LNCAP (cell line): Measurements from ENCODE around the gene FKBP1B.

Experiments
- CTCF ChIP-seq: fragments of 450-650 bp; IDR thresholded peaks from 2 replicates; pipeline ENCODE4 v1.5.1; 2017; ENCODE audit warnings: mild to moderate bottlenecking

FKBP1B gene

GRCh38 chr2:24065341-24065740 is 15.8 kb downstream of the FKBP1B start:
- no peak for TF ChIP-seq CTCF

DNA sequence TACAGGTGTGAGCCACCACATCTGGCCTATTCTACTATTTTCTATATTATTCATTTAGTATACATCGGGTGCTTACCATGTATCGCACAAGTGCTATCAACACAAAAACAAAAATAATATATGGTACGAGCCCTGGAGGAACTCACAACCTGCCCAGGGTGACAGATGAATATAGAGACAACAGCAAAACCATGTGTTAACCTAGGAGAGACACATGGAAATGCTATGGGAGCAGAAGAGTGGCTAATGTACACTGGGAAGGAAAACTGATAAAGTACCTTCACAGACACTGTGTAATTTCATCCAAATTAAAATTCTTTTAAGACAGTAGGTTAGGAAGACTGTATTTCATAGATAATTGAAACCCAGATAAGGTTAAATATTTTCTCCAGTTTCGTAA is 22.7 kb downstream of the FKBP1B start:
- TF ChIP-seq CTCF = no peak

GRCh38 chr2:24073816-24074215 is 24.3 kb downstream of the FKBP1B start:
- TF ChIP-seq CTCF = no peak

DNA sequence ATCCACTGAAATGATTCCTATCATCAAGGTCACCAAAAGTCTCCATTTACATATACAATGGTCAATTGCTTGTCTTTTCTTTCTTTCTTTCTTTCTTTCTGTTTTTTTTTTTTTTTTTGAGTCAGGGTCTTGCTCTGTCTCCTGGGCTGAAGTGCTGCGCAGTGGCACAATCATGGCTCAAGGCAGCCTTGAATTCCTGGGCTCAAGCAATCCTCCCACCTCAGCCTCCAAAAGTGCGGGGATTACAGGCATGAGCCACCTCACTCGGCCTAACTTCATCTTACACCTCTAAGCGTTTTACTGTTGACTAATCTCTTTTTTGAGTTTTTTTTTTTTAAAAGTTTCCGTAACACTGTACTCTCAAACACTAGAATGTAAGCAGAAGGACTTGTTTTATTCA is 25.7 kb downstream of the FKBP1B start:
- no peak for TF ChIP-seq CTCF

DNA sequence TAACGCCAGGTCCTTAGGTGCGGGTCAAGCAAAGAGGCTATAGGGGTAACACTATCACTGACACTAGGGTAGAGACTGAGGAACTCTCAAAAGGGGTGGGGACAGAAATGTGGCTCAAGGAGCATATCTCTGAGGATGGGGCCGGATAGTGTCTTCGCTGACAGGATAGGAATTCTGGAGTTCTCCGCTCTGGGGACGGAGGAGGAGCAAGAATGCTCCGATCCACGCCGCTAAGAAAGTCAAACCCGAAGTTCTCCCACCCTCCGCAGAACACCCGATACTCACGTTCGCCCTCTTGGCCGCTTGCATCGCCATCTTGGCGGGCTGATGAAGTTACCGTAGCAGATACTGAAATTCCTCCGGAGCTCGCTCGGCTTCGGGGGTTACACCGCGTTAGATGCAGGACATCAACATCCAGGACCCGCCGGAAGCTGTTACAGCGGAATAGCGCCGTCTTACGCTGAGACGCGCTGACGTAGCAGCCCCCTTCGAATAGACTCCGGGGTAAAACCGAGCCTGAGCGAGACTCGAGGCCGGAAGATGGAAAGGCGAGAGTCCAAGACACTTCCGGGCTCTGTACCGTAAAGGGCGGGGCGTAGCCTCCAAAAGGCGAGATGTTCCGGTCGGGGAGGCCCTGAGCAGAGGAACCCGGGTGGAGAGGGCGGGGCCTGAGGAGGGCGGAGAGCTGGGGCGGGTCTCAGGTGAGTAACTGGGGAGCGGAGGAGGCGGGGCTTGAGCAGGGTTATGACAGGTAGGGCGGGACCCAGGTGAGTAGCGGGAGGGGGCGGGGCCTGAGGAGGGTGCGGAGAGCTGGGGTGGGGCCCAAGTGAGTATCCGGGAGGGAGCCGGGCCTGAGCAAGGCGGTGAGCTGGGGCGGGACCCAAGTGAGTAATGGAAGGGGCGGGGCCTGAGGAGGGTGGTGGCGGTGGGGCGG is 26.6 kb downstream of the FKBP1B start, which contains the start of gene SF3B6:
Gene SF3B6 (minus strand): TSS at position 412 of the 934 bp plus-strand sequence. CDS start 97 bp downstream, at position 315.
- no peak for TF ChIP-seq CTCF

- TF ChIP-seq CTCF = no peak
Measured at GRCh38 chr2:24076849-24077534, 27.5 kb downstream of the FKBP1B start.

DNA sequence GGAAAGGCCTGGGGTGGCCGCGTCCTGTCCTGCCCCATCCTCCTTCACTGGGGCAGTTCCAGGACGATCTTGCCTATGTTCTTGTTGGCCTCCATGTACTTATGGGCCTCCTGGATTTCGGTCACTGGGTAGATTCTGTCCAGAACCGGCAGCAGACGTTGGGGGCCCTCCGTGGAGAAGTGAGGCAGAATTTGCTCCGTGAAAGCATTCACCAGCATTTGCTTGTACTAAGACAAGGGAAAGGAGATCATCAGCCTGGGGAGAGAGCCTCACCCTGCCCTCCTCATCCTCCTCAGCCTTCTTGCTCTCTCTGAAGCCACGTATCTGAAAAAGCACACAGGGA is 28.0 kb downstream of the FKBP1B start:
- no peak for TF ChIP-seq CTCF
